GM12864 (cell line): ENCODE data around the gene U2AF1L4.
"Not testable (repeated sequence)": the region's sequence is repeated elsewhere in the genome, so short reads cannot be mapped to it uniquely, and the experiment has no call there.

Experiments used
- DNase-seq: peaks from one replicate; pipeline ENCODE4 v3.0.0-alpha.2; 2011; ENCODE audit warnings: low read depth
- H3K4me3 ChIP-seq: 2 replicates; pipeline ENCODE4 v1.5.1; 2011; ENCODE audit warnings: mild to moderate bottlenecking, low read depth, low read length, control low read depth
- CTCF ChIP-seq: IDR thresholded peaks from 2 replicates; pipeline ENCODE4 v1.5.1; 2011; ENCODE audit warnings: low read depth, mild to moderate bottlenecking, moderate library complexity, low read length, control low read depth, inconsistent platforms; ENCODE audit errors: missing control alignments

The U2AF1L4 gene

GRCh38 chr19:35774274-35775045, 29.2 kb upstream of the U2AF1L4 start:
- no peak for DNase-seq
- TF ChIP-seq CTCF: no peak
- H3K4me3 ChIP-seq: no peak overlapping the region

GRCh38 chr19:35773020-35773806, 28.0 kb upstream of the U2AF1L4 start:
- no peak for TF ChIP-seq CTCF
- no peak for DNase-seq
- H3K4me3 ChIP-seq: no peak overlapping the region

- H3K4me3 ChIP-seq, DNase-seq: not testable (repeated sequence)
These were observed 27.1 kb upstream of the U2AF1L4 start for GRCh38 chr19:35772362-35772761.

GRCh38 chr19:35768082-35768421, 22.8 kb upstream of the U2AF1L4 start:
- no peak for DNase-seq

GRCh38 chr19:35767288-35768081, 22.3 kb upstream of the U2AF1L4 start:
- no peak for DNase-seq
- no peak for TF ChIP-seq CTCF
- no peak overlapping the region for H3K4me3 ChIP-seq

More at GRCh38 chr19:35768082-35768421, 22.8 kb upstream of the U2AF1L4 start:
- no peak overlapping the region for H3K4me3 ChIP-seq
- TF ChIP-seq CTCF: no peak

- H3K4me3 ChIP-seq: no peak overlapping the region
- no peak for TF ChIP-seq CTCF
- DNase-seq: no peak
These were observed 21.4 kb upstream of the U2AF1L4 start for GRCh38 chr19:35766571-35767104.
